IMR-90 (cell line): ENCODE results near the gene NPB. TPM values are rescaled to one million over a fixed set of nuclear protein-coding genes. Genes with fewer than 3 reads are reported as not detected.

Experiments
- ATAC-seq: fragments of 200-7000 bp; cut with Tn5 transposase; 2 replicates; pipeline ENCODE4 v1.9.1; 2020; ENCODE audit warnings: low read depth, mild to moderate bottlenecking, moderate library complexity
- BruUV-seq: library from RNA; stranded (reverse); fragments of 400-500 nt; replicated peaks from 2 replicates; lab custom pipeline; 2021; lab: Mats Ljungman, UMichigan
- CTCF ChIA-PET: fragments of 300-600 bp; formaldehyde crosslinking; extraction: SDS; loops from one replicate; lab custom pipeline; 2021; ENCODE audit warnings: antibody characterized with exemption; lab: Yijun Ruan, JAX
- POLR2A ChIA-PET: fragments of 300-600 bp; sonication (Branson Sonifier 250); formaldehyde crosslinking; loops from one replicate; lab custom pipeline; 2022; ENCODE audit warnings: antibody characterized with exemption; ENCODE audit not compliant: unreplicated experiment; lab: Charles Lee
- DNase-seq: peaks from one replicate; pipeline ENCODE4 v3.0.0; 2013
- H2AFZ ChIP-seq: replicated peaks from 2 replicates; pipeline ENCODE3; 2013; ENCODE audit warnings: low read length, mild to moderate bottlenecking; ENCODE audit not compliant: poor library complexity
- H2AK5ac ChIP-seq: 2 replicates; pipeline ENCODE4 v1.6.1; 2013; ENCODE audit warnings: low read depth, low read length, inconsistent platforms
- H2AK9ac ChIP-seq: replicated peaks from 2 replicates; pipeline ENCODE3; 2013; ENCODE audit warnings: mild to moderate bottlenecking, low read depth, low read length, moderate library complexity; ENCODE audit not compliant: poor library complexity
- H2BK120ac ChIP-seq: 2 replicates; pipeline ENCODE4 v1.6.1; 2013; ENCODE audit warnings: low read depth, low read length, inconsistent platforms
- H2BK15ac ChIP-seq: 3 replicates; pipeline ENCODE4 v1.6.1; 2013; ENCODE audit warnings: low read depth, low read length, inconsistent platforms
- H2BK20ac ChIP-seq: 2 replicates; pipeline ENCODE4 v1.6.1; 2013; ENCODE audit warnings: low read depth, mild to moderate bottlenecking, inconsistent platforms, low read length, moderate library complexity
- H2BK5ac ChIP-seq: 2 replicates; pipeline ENCODE4 v1.6.1; 2013; ENCODE audit warnings: mild to moderate bottlenecking, low read depth, low read length, inconsistent platforms; ENCODE audit not compliant: poor library complexity, severe bottlenecking
- H3K14ac ChIP-seq: replicated peaks from 2 replicates; pipeline ENCODE4 v1.6.1; 2013; ENCODE audit warnings: low read depth, low read length, inconsistent platforms
- H3K18ac ChIP-seq: 2 replicates; pipeline ENCODE4 v1.6.1; 2013; ENCODE audit warnings: low read depth, low read length, control low read depth
- H3K23ac ChIP-seq: 2 replicates; pipeline ENCODE4 v1.6.1; 2013; ENCODE audit warnings: low read depth, low read length, inconsistent platforms
- H3K27ac ChIP-seq: 2 replicates; pipeline ENCODE4 v1.5.1; 2013; ENCODE audit warnings: mild to moderate bottlenecking, control low read depth, low read length; ENCODE audit not compliant: insufficient read depth
- H3K27me3 ChIP-seq: 2 replicates; pipeline ENCODE4 v1.6.1; 2013; ENCODE audit warnings: low read length; ENCODE audit not compliant: control insufficient read depth, insufficient read depth
- H3K36me3 ChIP-seq: 2 replicates; pipeline ENCODE4 v1.6.1; 2013; ENCODE audit warnings: low read length, mixed read lengths; ENCODE audit not compliant: control insufficient read depth, insufficient read depth
- H3K4ac ChIP-seq: 2 replicates; pipeline ENCODE4 v1.6.1; 2013; ENCODE audit warnings: low read depth, low read length, inconsistent platforms
- H3K4me1 ChIP-seq: 2 replicates; pipeline ENCODE4 v1.6.1; 2013; ENCODE audit warnings: low read length, mixed read lengths; ENCODE audit not compliant: control insufficient read depth, insufficient read depth
- H3K4me2 ChIP-seq: 2 replicates; pipeline ENCODE4 v1.6.1; 2013; ENCODE audit warnings: low read depth, mild to moderate bottlenecking, control low read depth, low read length, moderate library complexity
- H3K4me3 ChIP-seq: 2 replicates; pipeline ENCODE4 v1.5.1; 2013; ENCODE audit warnings: low read depth, mild to moderate bottlenecking, control low read depth, low read length, moderate library complexity; ENCODE audit not compliant: insufficient read depth
- H3K56ac ChIP-seq: 2 replicates; pipeline ENCODE4 v1.6.1; 2013; ENCODE audit warnings: low read length, inconsistent platforms; ENCODE audit not compliant: insufficient read depth; ENCODE audit errors: extremely low read depth
- H3K79me1 ChIP-seq, 2 experiments: 2 replicates each; pipeline ENCODE4 v1.6.1; 2013; ENCODE audit warnings: low read length in 2 of 2, inconsistent platforms in 1 of 2, low read depth in 1 of 2
- H3K9ac ChIP-seq: 2 replicates; pipeline ENCODE4 v1.6.1; 2013; ENCODE audit warnings: low read depth, low read length, control low read depth
- H3K9me1 ChIP-seq: 2 replicates; pipeline ENCODE4 v1.6.1; 2013; ENCODE audit warnings: low read length, inconsistent platforms; ENCODE audit not compliant: insufficient read depth
- H3K9me3 ChIP-seq: 2 replicates; pipeline ENCODE4 v1.6.1; 2013; ENCODE audit warnings: low read length; ENCODE audit not compliant: control insufficient read depth, insufficient read depth
- H4K20me1 ChIP-seq: 2 replicates; pipeline ENCODE4 v1.6.1; 2013; ENCODE audit warnings: low read length, inconsistent platforms; ENCODE audit not compliant: insufficient read depth
- H4K5ac ChIP-seq: 2 replicates; pipeline ENCODE4 v1.6.1; 2013; ENCODE audit warnings: mild to moderate bottlenecking, low read depth, low read length, control low read depth
- H4K8ac ChIP-seq, 2 experiments: 2 replicates each; pipeline ENCODE4 v1.6.1; 2013; ENCODE audit warnings: low read depth in 2 of 2, low read length in 2 of 2, control low read depth in 1 of 2, inconsistent platforms in 1 of 2
- H4K91ac ChIP-seq: 2 replicates; pipeline ENCODE4 v1.6.1; 2013; ENCODE audit warnings: low read depth, low read length, inconsistent platforms; ENCODE audit not compliant: insufficient read depth
- CEBPB ChIP-seq: IDR thresholded peaks from 2 replicates; pipeline ENCODE4 v1.6.1; 2012; ENCODE audit warnings: low read depth, low read length, improper control_type of control experiment
- FOS ChIP-seq: fragments of 150-350 bp; IDR thresholded peaks from 2 replicates; pipeline ENCODE4 v1.6.1; 2016; ENCODE audit warnings: low read depth, low read length
- MAFK ChIP-seq: IDR thresholded peaks from 2 replicates; pipeline ENCODE4 v1.6.1; 2012; ENCODE audit warnings: low read depth, low read length, improper control_type of control experiment
- MAZ ChIP-seq: IDR thresholded peaks from 2 replicates; pipeline ENCODE4 v1.6.1; 2012; ENCODE audit warnings: low read depth, mild to moderate bottlenecking, low read length, improper control_type of control experiment, moderate library complexity, borderline replicate concordance
- NFE2L2 ChIP-seq: fragments of 150-350 bp; IDR thresholded peaks from 2 replicates; pipeline ENCODE4 v1.6.1; 2016; ENCODE audit warnings: low read depth, mild to moderate bottlenecking, low read length
- RFX5 ChIP-seq: IDR thresholded peaks from 2 replicates; pipeline ENCODE4 v1.8.0; 2012; ENCODE audit warnings: low read depth, mild to moderate bottlenecking, low read length, moderate library complexity
- WGBS, 2 experiments: methylation state at CpG; one replicate each; pipeline versions ENCODE4 v1.1.5 to v1.1.7; 2013; ENCODE audit warnings: missing lambda C conversion rate in 2 of 2; ENCODE audit not compliant: insufficient read length in 1 of 2; ENCODE audit errors: extremely low coverage in 2 of 2; 5-methylcytosine and 5-hydroxymethylcytosine counted together
- dilution Hi-C: fragments of 300-500 bp; cut with HindIII; formaldehyde crosslinking; loops from one replicate; pipeline ENCODE4 v1.14.3; 2018; ENCODE audit warnings: low sequenced_read_pairs; ENCODE audit not compliant: unreplicated experiment
- in situ Hi-C: fragments of 300-500 bp; cut with MboI; formaldehyde crosslinking; loops from 3 replicates; pipeline ENCODE4 v1.14.3; 2019; ENCODE audit warnings: low sequenced_read_pairs, inconsistent platforms, mixed read lengths
- intact Hi-C: fragments of 100-400 bp; cut with micrococcal nuclease; formaldehyde crosslinking; loops from 2 replicates; pipeline ENCODE4 v1.10.0; 2022
- polyA plus RNA-seq, 3 experiments: library from polyadenylated mRNA; depleted of rRNA; stranded (reverse); fragments of >200 nt; gene quantifications; 2 replicates each; pipeline ENCODE4 v1.2.3, GENCODE V29; 2012; ENCODE audit warnings: low replicate concordance in 1 of 3
- total RNA-seq: library from RNA; depleted of rRNA; stranded (reverse); fragments of >200 nt; gene quantifications from 2 replicates; pipeline ENCODE4 v1.2.3, GENCODE V29; 2012

Gene NPB
- total and polyA plus RNA-seq, 2 of the 4 experiments (the other 2 are of a cell fraction): 0.51 TPM; not detected in 1

DNA sequence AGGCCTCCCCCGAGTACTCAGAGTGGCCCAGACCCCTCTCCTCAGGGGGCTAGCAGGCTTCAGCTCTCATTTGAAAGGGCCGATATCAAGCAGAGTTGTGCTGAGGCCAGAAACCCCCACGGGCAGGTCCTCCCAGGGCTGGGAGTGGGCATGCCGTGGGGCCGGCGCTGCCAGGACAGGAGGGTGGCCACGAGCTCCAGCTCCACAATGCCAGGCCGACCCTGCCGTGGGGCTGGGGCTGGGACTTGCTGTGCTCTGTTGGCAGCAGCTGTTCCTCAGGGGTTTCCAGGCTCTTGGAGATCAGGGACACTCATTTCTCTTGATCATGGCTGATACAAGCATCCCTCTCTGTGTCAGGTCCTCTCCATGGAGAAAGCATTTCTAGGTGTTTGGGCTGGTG is 3.2 kb upstream of the NPB start:
- H3K27ac ChIP-seq: no peak overlapping the region
- no peak overlapping the region for H2AK5ac ChIP-seq
- peak overlapping the region; percentile 75 for H2BK5ac ChIP-seq
- WGBS, 2 experiments: 89% methylated on average over 3 of the region's 9 CpGs; no CpG with 5 or more reads in 1 of the 2 experiments
- no peak for TF ChIP-seq MAZ
- no peak for TF ChIP-seq RFX5
- no peak for TF ChIP-seq CEBPB
- TF ChIP-seq NFE2L2: no peak
- TF ChIP-seq FOS: no peak
- no peak for TF ChIP-seq MAFK
- H3K4me2 ChIP-seq: no peak overlapping the region
- H4K91ac ChIP-seq: no peak overlapping the region
- no peak overlapping the region for H2AK9ac ChIP-seq
- H3K4me3 ChIP-seq: no peak overlapping the region
- DNase-seq (no peak), ATAC-seq (no peak)
- H3K9me3 ChIP-seq: no peaks in the 10 kb centered on the region
- no peak overlapping the region for H3K14ac ChIP-seq
- no peak overlapping the region for H2AFZ ChIP-seq
- H2BK15ac ChIP-seq: no peak overlapping the region
- POLR2A ChIA-PET: interaction anchor here (0.6 kb wide), 1 partner anchor 222 kb away, joined by 9 read pairs; no protein-coding TSS in a partner anchor
- peaks cover 26% of the 10 kb centered on the region for H4K20me1 ChIP-seq
- no peak overlapping the region for H3K9ac ChIP-seq
- no peak overlapping the region for H4K5ac ChIP-seq
- no peak overlapping the region for H3K4ac ChIP-seq
- H3K18ac ChIP-seq: no peak overlapping the region
- H2BK120ac ChIP-seq: no peak overlapping the region
- H3K79me1 ChIP-seq: peaks cover 8 to 48% of the 10 kb centered on the region in 2 experiments; a peak in 3 of 4 replicates
- no peak overlapping the region for H3K56ac ChIP-seq
- in situ Hi-C loops: no loop called here
- no peak overlapping the region for H3K23ac ChIP-seq
- H4K8ac ChIP-seq: no peak overlapping the region
- BruUV-seq: no TSS peak
- intact Hi-C loops: no loop called here
- peaks cover 14% of the 10 kb centered on the region for H3K4me1 ChIP-seq
- CTCF ChIA-PET: no interaction called here
- H3K36me3 ChIP-seq: peaks cover 35% of the 10 kb centered on the region
- no peaks in the 10 kb centered on the region for H3K27me3 ChIP-seq
- no peak overlapping the region for H2BK20ac ChIP-seq
- dilution Hi-C loops: no loop called here
- H3K9me1 ChIP-seq: peaks cover 13% of the 10 kb centered on the region; the same call in 1 of the 2 replicates
